ENCODE results near the gene PRSS21.

Gene PRSS21

GRCh38 chr16:2826591-2827373 lies 9.7 kb downstream of the PRSS21 start:
- DNase-seq: no peak

- no peak for DNase-seq
Observed at GRCh38 chr16:2827374-2827791, 10.3 kb downstream of the PRSS21 start.

GRCh38 chr16:2827831-2828520 lies 10.9 kb downstream of the PRSS21 start:
- no peak for DNase-seq

GRCh38 chr16:2828521-2828840 lies 11.4 kb downstream of the PRSS21 start:
- DNase-seq: no peak

GRCh38 chr16:2828876-2829430 lies 11.9 kb downstream of the PRSS21 start:
- DNase-seq: no peak

- no peak for DNase-seq
Observed at GRCh38 chr16:2829501-2830354, 12.7 kb downstream of the PRSS21 start, which contains the start of gene ZG16B. Gene ZG16B, plus strand, starts transcription at chr16:2830303. Its CDS starts 139 bp downstream, at chr16:2830442.

- no peak for DNase-seq
Observed at GRCh38 chr16:2830355-2830695, 13.3 kb downstream of the PRSS21 start.

GRCh38 chr16:2831203-2831602 lies 14.2 kb downstream of the PRSS21 start:
- no peak for DNase-seq

GRCh38 chr16:2833776-2834175 lies 16.7 kb downstream of the PRSS21 start:
- DNase-seq: no peak

- DNase-seq: no peak
Observed at GRCh38 chr16:2834968-2835367, 17.9 kb downstream of the PRSS21 start.

GRCh38 chr16:2835638-2836493 lies 18.8 kb downstream of the PRSS21 start:
- DNase-seq: no peak

- no peak for DNase-seq
Observed at GRCh38 chr16:2836646-2837508, 19.8 kb downstream of the PRSS21 start.

GRCh38 chr16:2838928-2839327 lies 21.9 kb downstream of the PRSS21 start:
- DNase-seq: no peak

GRCh38 chr16:2839650-2840450 lies 22.8 kb downstream of the PRSS21 start:
- no peak for DNase-seq

GRCh38 chr16:2840914-2841313 lies 23.9 kb downstream of the PRSS21 start:
- DNase-seq: no peak

GRCh38 chr16:2841606-2842339 lies 24.7 kb downstream of the PRSS21 start:
- no peak for DNase-seq

GRCh38 chr16:2842340-2843000 lies 25.4 kb downstream of the PRSS21 start:
- DNase-seq: no peak

- no peak for DNase-seq
Observed at GRCh38 chr16:2843526-2843925, 26.5 kb downstream of the PRSS21 start.

GRCh38 chr16:2845116-2845515 lies 28.1 kb downstream of the PRSS21 start:
- no peak for DNase-seq
